Measurements from ENCODE around the gene SORBS1.

Gene SORBS1

DNA sequence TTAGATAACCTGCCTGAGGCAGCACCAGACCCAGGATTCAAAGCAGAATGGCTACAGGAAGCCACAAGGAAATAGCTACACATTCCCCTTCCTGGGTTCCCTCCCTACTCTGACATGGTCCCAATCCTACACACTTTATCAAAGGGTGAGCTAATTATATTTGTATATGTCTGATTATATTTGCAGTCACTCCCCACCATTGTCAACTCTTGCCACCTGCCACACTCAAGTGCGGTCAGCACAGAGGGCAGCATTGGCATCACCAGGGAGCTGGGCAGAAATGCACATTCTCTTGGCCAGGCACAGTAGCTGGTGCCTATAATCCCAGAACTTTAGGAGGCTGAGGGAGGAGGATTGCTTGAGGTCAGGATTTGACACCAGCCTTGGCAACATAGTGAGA lies 156.3 kb downstream of the SORBS1 start:
- no peak for DNase-seq

DNA sequence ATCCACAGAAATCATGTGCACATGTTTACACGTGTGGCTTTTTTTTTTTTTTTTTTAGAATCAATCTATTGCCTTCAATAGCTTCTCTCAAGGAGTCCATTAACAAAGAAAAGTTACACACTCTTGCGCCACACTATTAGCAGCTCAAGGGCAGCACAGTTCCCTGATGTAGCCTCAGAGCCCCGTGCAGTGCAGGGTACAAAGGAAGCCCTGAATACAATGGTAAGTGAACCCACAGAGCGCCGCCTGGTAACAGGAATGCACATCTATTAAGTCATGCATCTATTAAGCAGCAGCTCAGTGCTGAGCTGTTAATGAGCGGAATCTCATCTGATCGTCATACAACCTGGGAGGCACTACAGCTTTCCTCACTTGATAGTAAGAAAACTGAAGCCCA lies 156.7 kb downstream of the SORBS1 start:
- no peak for DNase-seq

DNA sequence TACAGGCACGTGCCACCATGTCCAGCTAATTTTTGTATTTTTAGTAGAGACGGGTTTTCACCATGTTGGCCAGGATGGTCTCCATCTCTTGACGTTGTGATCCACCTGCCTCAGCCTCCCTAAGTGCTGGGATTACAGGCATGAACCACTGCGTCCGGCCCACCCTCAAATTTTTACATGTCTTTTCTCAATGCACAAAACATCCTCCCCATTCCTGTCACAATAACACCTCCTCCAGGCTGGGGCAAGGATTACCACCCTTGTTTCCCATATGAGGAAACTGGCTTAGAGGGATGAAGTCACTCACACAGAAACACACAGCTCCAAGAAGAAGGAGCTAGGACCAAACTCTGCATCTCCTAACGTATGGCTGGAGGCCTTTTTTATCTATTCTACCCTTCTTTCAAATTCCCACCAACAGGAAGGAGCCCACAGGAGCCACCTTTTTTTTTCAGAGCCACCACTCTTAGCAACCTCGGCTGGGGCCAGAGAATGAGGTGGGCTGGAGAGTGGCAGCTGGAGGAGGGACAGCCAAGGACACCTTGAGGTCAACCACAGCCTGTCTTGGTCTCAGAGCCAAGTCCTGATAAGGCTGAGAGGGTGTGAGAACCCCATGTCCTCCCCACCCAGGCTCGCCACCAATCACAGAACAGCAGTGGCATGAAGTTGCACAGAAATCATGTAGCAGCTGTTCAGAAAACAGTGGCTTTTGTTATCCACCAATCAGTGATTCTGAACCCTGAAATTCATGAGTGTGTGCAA lies 157.3 kb downstream of the SORBS1 start:
- DNase-seq: no peak

DNA sequence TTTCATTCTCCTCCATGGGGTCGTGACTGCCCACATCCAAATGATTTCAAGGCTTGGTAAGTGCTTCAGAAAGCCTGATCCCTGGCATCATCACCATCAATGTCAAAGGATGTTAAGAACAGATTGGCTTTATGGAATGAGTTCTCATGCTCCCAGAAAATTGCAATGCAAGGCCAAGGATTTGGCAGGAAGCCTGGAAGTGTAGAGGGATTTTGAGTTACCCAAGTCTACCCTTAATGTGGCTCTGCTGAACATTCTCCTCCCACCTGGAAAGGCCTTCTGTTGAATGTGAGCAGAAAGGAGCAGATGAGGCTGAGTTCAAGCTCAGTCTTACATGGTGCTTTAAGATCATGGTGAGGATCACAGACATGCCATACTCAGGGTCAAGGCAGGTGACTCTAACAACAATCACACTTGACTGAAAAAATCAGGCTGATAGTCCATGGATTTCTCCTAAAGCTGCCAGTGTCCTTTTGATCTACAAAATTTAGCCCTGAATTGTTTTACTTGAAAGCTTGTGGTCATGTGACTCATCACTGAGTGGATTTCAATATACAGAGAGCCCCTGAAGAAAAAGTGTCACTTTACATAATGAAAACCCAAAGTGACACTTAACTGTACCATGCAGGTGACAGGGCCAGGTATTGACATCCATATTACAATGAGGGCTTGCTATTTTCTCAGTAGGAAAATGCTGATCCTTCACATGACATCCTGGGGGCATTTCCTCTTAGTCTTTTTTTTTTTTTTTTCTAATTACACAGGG lies 159.3 kb downstream of the SORBS1 start:
- no peak for DNase-seq

DNA sequence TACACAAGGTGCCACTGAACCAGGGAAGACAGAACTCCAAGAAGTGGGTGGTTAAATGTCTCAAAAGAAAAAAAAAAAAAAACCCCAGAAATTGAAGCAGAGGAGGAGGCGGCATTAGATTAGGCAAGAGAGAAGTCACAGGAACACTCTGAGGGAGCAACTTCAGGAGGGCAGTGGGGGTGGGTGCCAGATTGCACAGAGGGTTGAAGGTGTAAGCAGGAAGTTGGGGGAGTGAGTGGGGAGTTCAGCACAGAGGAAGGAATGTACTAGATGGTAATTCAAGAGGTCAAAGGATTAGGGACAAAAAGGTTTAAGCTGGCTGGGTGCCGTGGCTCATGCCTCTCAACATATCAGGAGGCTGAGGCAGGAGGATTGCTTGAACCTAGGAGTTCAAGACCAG lies 160.4 kb downstream of the SORBS1 start:
- peak; percentile 62 for DNase-seq

DNA sequence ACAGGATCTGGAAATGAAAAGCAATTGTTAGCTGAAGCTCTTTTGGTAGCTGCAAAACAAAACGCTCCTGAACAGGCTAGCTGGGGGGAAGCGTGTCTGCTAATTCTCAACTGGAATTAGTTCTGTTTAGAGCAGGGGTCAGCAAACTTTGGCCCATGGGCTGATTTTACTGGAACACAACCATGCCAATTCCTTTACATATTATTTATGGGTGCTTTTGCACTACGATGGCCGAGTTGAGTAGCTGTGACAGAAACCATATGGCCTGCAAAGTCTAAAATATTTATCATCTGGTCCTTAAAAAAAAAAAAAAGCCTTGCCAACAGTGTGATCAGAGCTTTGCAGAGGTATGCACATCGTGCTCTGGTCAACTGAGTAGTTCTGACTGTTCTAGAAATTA lies 162.0 kb downstream of the SORBS1 start:
- no peak for DNase-seq

DNA sequence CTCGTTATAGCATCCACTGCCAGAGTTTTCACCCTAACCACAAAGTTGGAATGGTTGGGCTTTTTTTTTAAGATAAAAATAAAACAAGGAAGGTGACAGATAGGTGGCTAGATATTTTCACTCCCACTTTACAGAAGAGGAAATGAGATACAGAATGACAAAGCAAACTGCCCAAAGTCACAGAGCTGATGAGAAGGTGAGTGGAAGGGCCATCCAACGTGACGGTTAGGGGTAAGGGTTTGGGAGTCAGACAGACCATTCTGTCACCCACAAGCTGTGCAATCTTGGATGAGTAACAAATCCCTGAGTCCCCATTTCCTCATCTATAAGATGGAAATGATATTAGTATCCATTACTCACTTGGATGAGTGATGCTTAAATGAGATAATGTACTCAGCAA lies 163.4 kb downstream of the SORBS1 start:
- DNase-seq: peak; percentile 90

DNA sequence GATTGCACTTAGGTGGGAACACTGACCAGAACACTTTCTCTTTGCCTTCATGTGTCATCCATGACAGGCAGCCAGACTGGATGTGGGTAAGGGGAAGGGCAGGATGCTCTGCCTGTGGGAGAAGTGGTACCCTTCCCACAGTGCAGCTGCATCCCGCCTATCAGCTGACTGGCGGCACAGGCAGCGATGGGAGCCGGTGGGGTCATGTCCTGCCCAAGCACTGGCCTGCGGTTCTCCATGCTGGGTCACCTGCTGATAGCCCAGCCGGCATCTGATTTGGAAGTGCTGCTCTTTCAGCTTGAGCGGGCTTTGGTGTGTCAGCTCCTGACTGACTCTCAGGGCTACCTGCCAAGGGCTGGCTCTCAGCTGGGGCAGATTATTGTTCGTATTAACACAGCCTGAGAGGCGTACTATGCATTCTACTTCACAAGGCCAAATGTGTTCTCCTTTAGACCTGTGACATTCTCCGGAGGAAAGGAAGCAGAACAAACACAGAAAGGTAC lies 165.2 kb downstream of the SORBS1 start:
- DNase-seq: no peak

DNA sequence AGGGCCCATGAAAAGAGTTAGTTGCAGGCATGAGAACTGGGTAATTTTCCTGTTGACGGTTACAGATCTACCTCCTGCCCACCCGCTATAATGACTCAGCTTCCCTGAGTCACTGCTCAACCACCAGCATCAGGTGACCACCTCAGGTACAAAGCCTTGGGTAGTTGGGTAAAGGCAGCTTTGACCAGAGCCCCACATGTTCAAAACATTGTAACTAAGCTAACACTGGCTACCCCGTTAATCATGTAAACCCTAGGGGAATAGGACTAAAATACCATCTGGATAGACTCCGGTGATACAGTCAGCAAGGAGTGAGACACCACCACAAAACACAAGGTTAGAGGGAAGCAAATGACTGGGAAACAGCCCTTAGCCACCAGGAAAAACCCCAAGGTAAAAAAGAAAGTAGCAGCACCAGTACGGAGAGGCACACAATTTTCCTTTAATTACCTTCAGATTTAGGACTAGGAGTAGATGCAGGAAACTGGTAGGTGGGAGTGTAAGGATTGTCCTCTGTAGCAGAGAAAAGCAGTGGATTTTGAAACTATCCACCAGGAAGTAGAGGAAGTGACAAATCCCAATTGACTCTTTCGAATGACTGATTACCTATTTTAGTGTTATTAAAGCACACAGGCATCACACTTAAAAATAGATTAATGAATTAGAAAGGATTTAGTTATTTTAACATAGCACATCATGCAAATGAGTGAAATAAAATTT lies 166.8 kb downstream of the SORBS1 start:
- DNase-seq: no peak

DNA sequence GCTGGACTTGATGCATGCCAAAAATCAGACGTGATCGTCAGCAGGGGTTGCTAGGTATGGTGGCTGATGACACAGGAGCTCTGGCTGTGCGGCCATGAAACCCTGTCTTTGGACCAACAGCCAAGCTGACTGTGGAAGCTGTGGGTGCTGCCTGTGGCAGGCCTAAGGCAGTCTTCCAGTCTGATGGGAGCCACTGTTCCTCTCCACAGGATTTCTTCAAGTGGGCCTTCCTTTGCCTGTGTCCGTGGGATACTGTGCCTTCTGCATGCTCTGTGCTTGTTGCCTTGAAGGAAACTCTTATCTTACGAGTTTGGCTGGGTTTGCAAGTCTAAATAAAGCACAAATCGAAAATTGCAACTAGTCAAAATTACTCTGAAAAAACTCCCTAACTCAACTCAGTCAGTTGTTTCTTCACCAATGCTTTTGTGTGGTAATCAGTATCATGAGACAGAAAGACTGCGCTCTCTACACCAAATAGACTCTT lies 168.4 kb downstream of the SORBS1 start:
- DNase-seq: peak; percentile 52

DNA sequence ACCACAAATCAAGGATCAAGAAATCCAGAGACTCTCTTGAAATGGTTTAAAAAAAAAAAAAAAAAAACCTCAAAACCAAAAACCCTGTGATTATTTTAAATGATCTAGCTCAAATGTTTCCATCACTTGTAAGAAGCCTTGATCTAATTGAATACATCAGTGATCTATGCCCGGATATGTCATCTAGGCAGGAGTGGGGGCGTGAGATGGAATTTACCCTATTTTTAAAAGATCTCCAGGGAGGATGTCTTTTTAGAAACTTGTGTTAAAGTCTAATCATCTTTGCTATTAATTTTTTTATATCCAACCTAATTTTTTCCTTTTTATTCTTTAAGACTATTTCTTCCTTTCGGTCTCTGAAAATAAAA lies 169.0 kb downstream of the SORBS1 start:
- no peak for DNase-seq

DNA sequence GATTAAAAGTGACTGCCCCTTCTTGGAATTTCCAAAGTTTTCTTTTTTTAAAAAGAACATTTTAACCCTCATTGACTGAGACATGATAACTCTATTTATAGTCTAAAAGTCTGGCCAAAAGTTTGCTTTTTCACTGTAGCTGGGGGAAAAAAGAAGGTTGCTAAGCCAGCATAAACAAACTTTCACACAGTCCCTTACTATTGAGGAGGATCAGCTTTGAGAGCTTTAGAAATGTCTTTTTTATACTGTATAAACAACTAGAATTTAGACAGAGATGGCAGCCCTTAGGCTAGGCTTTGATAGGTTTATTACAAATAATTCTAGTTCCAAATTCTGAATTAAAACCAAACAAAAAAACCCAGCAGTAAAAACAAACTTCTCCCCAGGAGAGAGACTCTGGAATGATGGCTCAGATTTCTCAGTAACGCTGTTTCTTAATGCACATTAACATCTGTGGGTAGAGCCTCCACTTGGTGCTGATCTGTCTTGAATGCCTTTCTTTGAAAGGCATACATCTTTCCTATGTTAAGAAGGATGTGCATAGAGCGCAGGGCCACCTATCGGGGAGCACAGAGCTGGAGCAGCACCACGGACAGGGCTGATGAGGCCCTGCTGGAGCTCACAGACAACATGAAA lies 169.5 kb downstream of the SORBS1 start:
- no peak for DNase-seq

DNA sequence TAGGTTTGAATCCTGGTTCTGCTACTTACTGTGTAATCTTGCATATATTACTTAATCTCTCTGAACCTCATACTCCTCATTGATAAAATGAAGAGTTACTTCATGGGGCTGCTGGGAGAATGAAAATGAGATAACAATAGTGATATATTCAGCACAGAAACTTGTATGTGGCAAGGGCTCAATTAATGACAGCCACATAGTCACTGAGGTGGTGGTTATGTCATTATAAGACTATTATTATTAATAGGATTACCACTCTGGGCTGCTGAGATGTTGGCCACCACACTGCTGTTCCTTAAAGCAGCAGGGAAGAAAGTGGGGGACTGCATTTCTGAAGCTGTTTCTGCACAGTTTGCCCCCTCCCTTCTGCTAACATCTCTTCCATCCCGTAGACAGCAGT lies 170.0 kb downstream of the SORBS1 start:
- no peak for DNase-seq

DNA sequence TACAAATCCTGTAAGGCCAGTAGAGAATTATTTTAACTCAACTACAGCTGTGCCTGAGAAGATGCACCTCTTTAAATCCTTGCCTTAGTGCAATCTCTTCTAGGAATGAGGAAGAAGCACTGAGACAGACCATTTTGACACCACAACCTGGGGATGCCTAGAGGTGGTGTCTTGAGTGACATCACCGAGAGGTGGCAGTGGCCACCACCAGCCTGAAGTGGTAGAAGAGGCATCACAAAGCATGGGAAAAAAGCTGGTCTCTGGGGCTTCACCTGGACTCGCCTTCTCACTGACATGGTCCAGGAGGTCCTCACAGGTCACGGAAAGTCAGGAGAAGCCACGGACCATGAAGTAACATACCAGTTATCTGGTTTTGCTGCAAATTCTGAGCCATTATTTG lies 171.2 kb downstream of the SORBS1 start:
- no peak for DNase-seq

DNA sequence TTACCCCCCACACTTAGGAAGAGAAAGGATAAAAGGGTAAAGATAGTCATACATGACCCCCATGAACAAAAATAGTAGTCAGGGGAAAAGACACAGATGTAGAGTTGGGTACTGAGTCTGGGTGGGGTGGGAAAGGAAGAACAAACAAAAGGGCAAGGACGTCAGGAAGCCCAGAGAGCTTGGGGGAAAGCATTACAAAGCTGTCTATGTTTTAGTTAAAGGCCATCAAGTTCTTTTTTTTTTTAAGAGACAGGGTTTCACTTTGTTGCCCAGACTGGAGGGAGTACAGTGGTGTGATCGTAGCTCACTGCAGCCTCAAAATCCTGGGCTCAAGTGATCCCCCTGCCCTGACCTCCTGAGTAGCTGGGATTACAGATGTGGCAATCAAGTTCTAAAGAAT lies 172.0 kb downstream of the SORBS1 start:
- no peak for DNase-seq

DNA sequence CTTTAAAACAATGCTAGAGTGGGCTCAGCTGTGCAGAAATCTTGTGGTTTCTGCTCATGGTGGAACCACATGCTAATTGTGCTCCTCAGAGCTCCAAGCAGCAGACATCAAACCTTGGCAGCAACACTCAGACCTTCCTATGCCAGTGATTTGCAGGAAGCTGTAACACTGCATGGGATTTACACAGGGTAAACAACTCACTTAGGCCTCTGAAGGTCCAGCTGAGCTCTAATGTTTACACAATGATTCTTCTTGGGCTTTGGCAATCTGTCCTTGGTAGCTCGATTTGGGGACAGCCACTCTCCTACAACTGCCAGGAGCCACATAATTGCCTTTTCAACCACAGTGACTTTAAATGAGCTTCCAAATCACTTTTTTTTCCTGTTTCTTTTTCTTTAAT lies 172.6 kb downstream of the SORBS1 start:
- DNase-seq: peak; percentile 43

DNA sequence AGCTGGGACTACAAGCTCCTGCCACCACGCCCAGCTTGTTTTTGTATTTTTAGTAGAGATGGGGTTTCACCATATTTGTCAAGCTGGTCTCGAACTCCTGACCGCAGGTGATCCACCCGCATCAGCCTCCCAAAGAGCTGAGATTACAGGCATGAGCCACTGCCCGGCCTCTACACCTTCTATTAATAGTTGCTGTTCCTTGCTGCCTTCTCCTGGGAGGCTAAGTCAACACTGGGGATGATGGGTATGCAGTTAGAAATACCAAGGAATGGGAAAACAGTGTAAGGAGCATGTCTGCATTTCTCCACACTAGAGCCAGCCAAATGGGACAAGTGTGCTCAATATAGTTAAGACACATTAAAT lies 173.1 kb downstream of the SORBS1 start:
- no peak for DNase-seq

DNA sequence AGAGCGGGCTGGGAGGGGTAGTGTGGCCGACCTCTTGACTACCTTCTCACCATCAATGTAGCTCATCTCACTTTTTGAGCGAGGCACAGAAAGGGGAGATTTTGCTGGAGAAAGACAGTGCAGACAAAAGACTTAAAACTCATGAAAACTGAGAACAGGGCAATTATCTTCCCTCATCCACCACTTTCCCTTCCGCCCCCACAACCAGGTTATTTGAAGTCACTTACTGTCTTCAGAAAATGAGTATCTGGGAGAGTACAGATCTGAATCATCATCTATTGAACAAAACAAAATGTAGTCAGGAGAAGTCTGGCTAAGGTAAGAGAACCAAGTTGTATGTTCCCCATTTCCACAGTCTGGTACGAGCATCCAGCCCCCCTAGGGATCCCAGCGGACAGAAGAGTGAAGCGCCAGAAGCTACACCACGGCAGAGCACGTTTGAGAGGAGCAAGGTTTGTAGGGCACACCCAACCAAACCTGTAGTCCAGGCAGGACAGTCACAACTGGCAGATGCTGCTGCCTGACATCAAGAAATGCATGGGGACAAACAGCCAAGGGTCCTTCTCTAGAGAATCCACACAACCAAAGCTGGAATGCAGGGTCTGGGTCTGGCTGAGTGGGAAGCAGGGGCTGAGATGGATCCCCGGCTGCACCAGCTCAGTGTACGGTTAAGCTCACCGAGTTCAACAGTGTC lies 177.0 kb downstream of the SORBS1 start:
- no peak for DNase-seq

DNA sequence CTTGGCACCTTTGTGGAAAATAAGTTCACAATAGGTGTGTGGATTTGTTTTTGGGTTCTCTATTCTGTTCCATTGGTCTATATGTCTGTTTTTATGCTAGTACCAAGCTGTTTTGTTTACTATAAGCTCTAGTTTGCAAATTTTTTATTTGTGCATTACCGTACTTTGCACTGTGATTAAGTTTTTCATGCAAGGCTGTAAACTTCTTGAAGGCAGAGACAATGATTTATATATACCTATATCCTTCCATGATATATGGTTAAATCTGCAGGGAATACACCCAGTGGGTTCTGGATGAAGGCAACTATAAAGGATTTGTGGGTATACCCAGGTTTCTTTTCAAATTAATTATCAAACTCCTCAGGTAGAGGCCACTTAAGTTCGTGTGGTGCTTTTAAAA lies 178.6 kb downstream of the SORBS1 start:
- DNase-seq: no peak

DNA sequence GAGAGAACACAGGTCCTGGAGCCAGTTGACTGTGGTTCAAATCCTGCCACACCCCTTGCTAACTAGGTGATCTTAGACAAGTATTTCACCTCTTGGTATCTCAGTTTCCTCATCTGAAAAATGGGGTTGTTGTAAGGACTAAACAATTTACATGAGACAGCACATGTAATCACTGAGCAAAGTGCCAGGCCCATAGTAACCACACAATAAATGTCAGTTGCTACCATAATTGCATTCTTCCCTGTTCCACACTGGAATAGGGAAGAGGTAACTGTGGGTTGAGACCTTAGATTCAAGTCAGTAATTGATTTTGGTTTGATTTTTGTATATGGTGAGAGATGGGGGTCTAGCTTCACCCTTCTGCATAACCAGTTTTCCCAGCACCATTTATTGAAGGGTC lies 179.0 kb downstream of the SORBS1 start:
- DNase-seq: no peak

DNA sequence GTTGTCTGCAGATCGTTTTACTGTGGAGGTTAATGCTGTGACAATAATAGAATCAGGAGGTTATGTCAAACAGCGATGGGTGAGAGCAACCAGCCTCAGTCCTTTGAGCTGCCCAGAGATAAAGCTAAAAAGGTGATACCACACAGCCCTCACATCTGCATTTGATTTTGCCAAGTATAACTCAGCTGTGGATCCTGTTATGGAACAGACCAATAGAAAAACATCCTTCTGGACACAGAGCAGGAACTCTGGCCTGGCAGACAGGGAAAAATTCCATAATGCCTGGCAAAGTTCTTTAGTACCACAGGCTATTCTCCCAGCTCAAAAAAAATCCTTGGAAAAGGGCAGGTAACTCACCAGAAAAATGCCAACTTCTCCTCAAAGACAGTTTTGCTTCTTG lies 183.2 kb downstream of the SORBS1 start:
- no peak for DNase-seq

DNA sequence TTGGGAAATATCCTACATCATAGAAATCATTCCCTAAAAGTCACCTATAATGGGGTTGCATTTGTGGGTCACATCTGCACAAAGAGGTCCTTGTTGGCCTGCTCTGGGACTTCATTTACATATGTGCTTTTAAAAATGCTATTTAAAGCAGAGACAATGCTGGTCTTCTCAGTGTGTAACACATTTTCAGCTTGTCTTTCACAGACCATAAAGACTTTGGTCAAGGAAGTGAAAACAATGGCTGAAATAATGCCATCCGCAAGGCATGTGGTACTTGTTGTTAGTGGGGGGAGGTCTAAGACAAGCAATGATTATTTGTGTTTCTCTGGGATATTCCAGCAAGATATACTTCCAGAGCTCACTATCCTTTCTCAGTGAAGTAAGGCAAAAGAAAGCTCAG lies 185.8 kb downstream of the SORBS1 start:
- DNase-seq: no peak

All from inflammatory macrophage treated with lipopolysaccharide for 4 hours (primary cell).